IPS-20b (cell line): ENCODE results near the gene MEGF11.

ENCODE experiments used
- H3K27ac ChIP-seq: one replicate; pipeline ENCODE4 v1.5.1; 2013; ENCODE audit warnings: low read length
- H3K27me3 ChIP-seq: 2 replicates; pipeline ENCODE4 v1.6.1; 2013; ENCODE audit warnings: mild to moderate bottlenecking, low read length, inconsistent platforms; ENCODE audit not compliant: insufficient read depth
- H3K36me3 ChIP-seq: 2 replicates; pipeline ENCODE4 v1.6.1; 2013; ENCODE audit warnings: low read depth, mild to moderate bottlenecking, inconsistent platforms, low read length, moderate library complexity; ENCODE audit not compliant: insufficient read depth
- H3K4me1 ChIP-seq: 2 replicates; pipeline ENCODE4 v1.6.1; 2013; ENCODE audit warnings: mild to moderate bottlenecking, control low read depth, inconsistent platforms, low read length, moderate library complexity; ENCODE audit not compliant: insufficient read depth
- H3K4me3 ChIP-seq: 2 replicates; pipeline ENCODE4 v1.5.1; 2013; ENCODE audit warnings: mild to moderate bottlenecking, low read length, inconsistent platforms
- H3K9ac ChIP-seq: 2 replicates; pipeline ENCODE4 v1.6.1; 2013; ENCODE audit warnings: low read depth, mild to moderate bottlenecking, inconsistent platforms, low read length, moderate library complexity
- H3K9me3 ChIP-seq: 2 replicates; pipeline ENCODE4 v1.6.1; 2013; ENCODE audit warnings: mild to moderate bottlenecking, low read depth, low read length, inconsistent platforms; ENCODE audit not compliant: insufficient read depth

Gene MEGF11

DNA sequence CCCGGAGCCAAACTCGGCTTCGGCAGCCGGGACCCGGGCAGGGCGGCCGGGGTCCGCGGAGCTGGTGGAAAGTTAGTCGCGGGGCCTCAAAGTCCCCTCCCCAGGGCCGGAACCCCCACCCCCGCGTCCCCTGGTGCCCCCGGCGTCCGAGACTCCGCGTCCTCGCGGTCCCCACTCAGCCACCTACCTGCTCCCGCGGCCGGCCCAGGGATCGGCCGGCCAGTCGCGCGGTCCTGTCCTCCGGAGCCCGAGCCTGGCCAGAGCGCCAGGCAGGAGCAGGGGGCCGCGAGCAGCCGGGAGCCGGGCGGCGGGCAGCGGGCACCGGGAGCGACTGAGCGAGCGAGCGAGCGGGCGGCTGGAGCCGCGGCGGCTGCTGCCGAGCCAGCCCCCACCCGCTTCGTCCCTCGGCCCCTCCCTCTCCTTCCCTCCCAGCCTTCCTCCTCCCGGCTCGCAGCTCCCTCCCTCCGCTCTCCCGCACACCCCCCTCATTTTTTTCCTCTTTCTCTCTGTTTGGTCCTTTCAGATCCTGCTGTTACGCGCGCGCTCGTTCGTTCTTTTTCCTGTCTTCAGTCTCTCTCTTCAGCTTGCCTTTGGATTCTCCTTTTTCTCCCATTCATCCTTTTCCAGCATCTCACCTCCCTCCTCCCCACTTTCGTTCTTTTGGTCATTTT, at the start of gene MEGF11:
Gene MEGF11 (minus strand): TSS at position 333 of the 671 bp plus-strand sequence. CDS start 125,347 bp downstream, outside the sequence.
- H3K27me3 ChIP-seq: peaks cover 93% of the 10 kb centered on the region
- H3K27ac ChIP-seq: no peak within 1 kb of the TSS

GRCh38 chr15:66302489-66303278, 49.1 kb upstream of the MEGF11 start:
- no peaks in the 10 kb centered on the region for H3K4me1 ChIP-seq
- H3K9ac ChIP-seq: no peak overlapping the region
- 0 out of 2 replicates have a peak, but pooled peaks cover 8% of the 10 kb centered on the region for H3K36me3 ChIP-seq
- no peaks in the 10 kb centered on the region for H3K27me3 ChIP-seq
- no peaks in the 10 kb centered on the region for H3K9me3 ChIP-seq
- H3K4me3 ChIP-seq: no peak overlapping the region
- no peak overlapping the region for H3K27ac ChIP-seq

More for the DNA sequence above, at the start of gene MEGF11:
- Histone ChIP-seq H3K4me3 (peak within 1 kb of the TSS; percentile 84), H3K9ac (peak within 1 kb of the TSS; percentile 49; the same call in 1 of the 2 replicates), H3K9me3 (no peaks in the 10 kb centered on the region), H3K36me3 (no peaks in the 10 kb centered on the region), H3K4me1 (peaks cover 22% of the 10 kb centered on the region; the same call in 1 of the 2 replicates)

- H3K36me3 ChIP-seq: 0 out of 2 replicates have a peak, but pooled peaks cover 8% of the 10 kb centered on the region
- no peaks in the 10 kb centered on the region for H3K9me3 ChIP-seq
- no peak overlapping the region for H3K27ac ChIP-seq
- no peak overlapping the region for H3K9ac ChIP-seq
- no peak overlapping the region for H3K4me3 ChIP-seq
- peaks cover 19% of the 10 kb centered on the region for H3K4me1 ChIP-seq
- no peaks in the 10 kb centered on the region for H3K27me3 ChIP-seq
Measured at GRCh38 chr15:66298803-66299251, 45.3 kb upstream of the MEGF11 start.

GRCh38 chr15:66296186-66296585, 42.6 kb upstream of the MEGF11 start:
- no peaks in the 10 kb centered on the region for H3K9me3 ChIP-seq
- H3K36me3 ChIP-seq: 0 out of 2 replicates have a peak, but pooled peaks cover 8% of the 10 kb centered on the region
- H3K27me3 ChIP-seq: no peaks in the 10 kb centered on the region
- peaks cover 19% of the 10 kb centered on the region for H3K4me1 ChIP-seq
- H3K27ac ChIP-seq: no peak overlapping the region
- H3K9ac ChIP-seq: no peak overlapping the region
- no peak overlapping the region for H3K4me3 ChIP-seq

- peaks cover 19% of the 10 kb centered on the region for H3K4me1 ChIP-seq
- no peak overlapping the region for H3K27ac ChIP-seq
Measured at GRCh38 chr15:66294932-66295235, 41.3 kb upstream of the MEGF11 start.

GRCh38 chr15:66294157-66294931, 40.8 kb upstream of the MEGF11 start:
- 0 out of 2 replicates have a peak, but pooled peaks cover 8% of the 10 kb centered on the region for H3K36me3 ChIP-seq
- H3K9ac ChIP-seq: peak overlapping the region; percentile 85
- H3K9me3 ChIP-seq: no peaks in the 10 kb centered on the region
- no peaks in the 10 kb centered on the region for H3K27me3 ChIP-seq
- H3K27ac ChIP-seq: peak overlapping the region; percentile 42
- H3K4me3 ChIP-seq: peak overlapping the region; percentile 76
- H3K4me1 ChIP-seq: peaks cover 19% of the 10 kb centered on the region

More at GRCh38 chr15:66294932-66295235, 41.3 kb upstream of the MEGF11 start:
- 0 out of 2 replicates have a peak, but pooled peaks cover 8% of the 10 kb centered on the region for H3K36me3 ChIP-seq
- H3K4me3 ChIP-seq: peak overlapping the region; percentile 76
- H3K9ac ChIP-seq: peak overlapping the region; percentile 85; the same call in 1 of the 2 replicates
- H3K27me3 ChIP-seq: no peaks in the 10 kb centered on the region
- H3K9me3 ChIP-seq: no peaks in the 10 kb centered on the region

DNA sequence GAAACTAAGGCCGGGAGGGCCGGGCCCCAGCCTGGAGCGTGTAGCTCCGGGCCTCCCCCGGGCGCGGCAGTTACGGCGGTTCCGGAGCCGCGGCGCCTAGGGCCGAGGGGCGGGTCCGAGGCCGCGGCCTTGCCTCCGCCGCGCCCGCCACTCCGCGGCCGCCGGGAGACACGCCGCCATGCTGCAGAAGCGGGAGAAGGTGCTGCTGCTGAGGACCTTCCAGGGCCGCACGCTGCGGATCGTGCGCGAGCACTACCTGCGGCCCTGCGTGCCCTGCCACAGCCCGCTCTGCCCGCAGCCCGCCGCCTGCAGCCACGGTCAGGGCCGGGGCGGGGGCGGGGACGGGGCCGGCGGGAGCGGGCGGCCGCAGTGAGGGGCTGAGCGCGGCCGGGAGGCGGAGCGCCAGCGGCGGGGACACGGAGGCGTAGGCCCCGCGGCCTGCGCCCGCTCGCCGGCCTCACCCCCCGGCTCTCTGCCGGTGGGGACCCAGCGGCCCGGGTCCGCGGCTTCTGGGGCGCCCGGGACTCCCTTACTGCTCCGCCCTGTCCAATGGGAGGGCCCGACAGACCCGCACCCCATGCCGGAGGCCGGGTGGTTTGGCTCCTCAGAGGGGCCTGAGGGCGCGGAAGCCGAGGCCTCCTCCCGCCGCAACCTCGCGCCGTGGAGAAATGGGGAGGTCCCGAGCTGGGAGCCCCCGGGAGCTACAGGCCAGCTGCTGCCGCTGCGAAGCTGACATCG, 40.0 kb upstream of the MEGF11 start, which contains the start of gene DIS3L:
Gene DIS3L (plus strand): TSS at position 150 of the 738 bp plus-strand sequence. CDS start 29 bp downstream, at position 179.
- Histone ChIP-seq H3K36me3 (0 out of 2 replicates have a peak, but pooled peaks cover 6% of the 10 kb centered on the region), H3K27me3 (no peaks in the 10 kb centered on the region), H3K4me1 (peaks cover 19% of the 10 kb centered on the region), H3K9ac (peak within 1 kb of the TSS; percentile 85), H3K27ac (peak within 1 kb of the TSS; percentile 42), H3K9me3 (no peaks in the 10 kb centered on the region), H3K4me3 (peak within 1 kb of the TSS; percentile 76)

DNA sequence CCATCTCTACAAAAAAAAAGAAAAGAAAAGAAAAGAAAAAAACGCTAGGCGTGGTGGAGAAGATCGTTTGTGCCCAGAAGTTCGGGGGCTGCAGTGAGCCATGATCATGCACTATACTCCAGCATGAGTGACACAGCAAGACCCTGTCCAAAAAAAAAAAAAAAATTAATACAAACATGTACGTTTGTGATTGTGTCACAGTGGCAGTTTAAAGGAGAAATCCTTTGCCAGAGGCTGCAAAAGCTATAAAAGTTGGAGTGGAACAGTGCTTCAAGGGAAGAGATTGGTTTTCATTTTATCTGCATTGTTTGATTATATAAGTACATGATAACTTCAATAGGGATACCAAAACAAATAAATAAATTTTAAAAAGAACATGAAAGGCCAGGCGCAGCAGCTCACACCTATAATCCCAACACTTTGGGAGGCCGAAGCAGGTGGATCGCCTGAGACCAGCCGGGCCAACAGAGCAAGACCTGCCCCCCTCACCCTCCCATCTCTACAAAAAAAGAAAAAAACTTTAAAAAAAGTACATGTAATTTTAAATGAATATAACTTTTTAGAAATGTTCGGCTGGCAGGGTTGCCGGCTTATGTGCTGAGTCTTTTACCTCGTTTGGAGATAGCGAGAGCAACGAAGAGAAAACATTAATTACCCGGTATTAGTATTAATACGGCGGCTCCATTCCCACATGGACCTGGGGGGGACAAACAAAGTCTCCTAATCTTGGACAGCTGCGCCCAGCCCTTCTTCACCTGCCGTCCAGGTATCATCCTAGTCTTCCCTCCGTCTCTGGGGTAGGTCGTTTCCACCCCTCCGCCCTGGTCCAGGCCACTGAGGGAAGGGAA, 39.2 kb upstream of the MEGF11 start:
- Histone ChIP-seq H3K4me1 (peaks cover 19% of the 10 kb centered on the region), H3K27ac (no peak overlapping the region)

GRCh38 chr15:66291816-66292570, 38.4 kb upstream of the MEGF11 start:
- Histone ChIP-seq H3K4me1 (peaks cover 19% of the 10 kb centered on the region), H3K9me3 (no peaks in the 10 kb centered on the region), H3K9ac (no peak overlapping the region), H3K27ac (no peak overlapping the region), H3K36me3 (no peaks in the 10 kb centered on the region), H3K4me3 (no peak overlapping the region), H3K27me3 (no peaks in the 10 kb centered on the region)

More for the DNA sequence above, 39.2 kb upstream of the MEGF11 start:
- Histone ChIP-seq H3K9me3 (no peaks in the 10 kb centered on the region), H3K36me3 (no peaks in the 10 kb centered on the region), H3K27me3 (no peaks in the 10 kb centered on the region), H3K4me3 (peak overlapping the region; percentile 76), H3K9ac (peak overlapping the region; percentile 85; the same call in 1 of the 2 replicates)

DNA sequence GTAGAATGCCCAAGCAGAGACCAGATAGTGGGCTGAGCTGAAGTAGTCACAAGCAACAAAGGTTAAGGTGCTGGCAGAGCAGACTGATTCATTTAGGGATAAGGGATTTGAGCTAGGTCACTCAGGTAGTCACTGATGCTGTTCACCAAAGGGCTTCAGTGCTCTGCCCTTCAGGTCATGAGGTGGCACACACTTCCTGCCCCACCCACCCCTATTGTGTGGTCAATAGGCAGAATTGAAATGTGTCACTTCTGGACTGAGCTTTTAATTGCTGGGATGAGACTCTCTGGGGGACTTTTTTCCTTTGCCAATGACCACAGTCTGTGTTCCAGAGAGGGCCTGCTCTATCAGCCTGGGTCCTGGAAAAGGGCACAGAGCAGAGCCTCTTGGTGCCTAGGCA, 37.0 kb upstream of the MEGF11 start:
- Histone ChIP-seq H3K4me3 (no peak overlapping the region), H3K9ac (no peak overlapping the region), H3K27ac (no peak overlapping the region), H3K27me3 (no peaks in the 10 kb centered on the region), H3K36me3 (no peaks in the 10 kb centered on the region), H3K9me3 (no peaks in the 10 kb centered on the region), H3K4me1 (peaks cover 13% of the 10 kb centered on the region)
